Left lung (tissue), 10 donors: ENCODE results near the gene CARS2. TPM values are rescaled to one million over a fixed set of nuclear protein-coding genes. Genes with fewer than 3 reads are reported as not detected.
A peak's percentile ranks its signal among the peaks of the same experiment; 100 is the strongest.

ENCODE experiments used
- ATAC-seq: fragments of 200-7000 bp; cut with Tn5 transposase; one replicate; pipeline ENCODE4 v1.9.1; 2020; ENCODE audit warnings: moderate library complexity
- DNase-seq, 4 donors: peaks; one replicate each; pipeline ENCODE4 v3.0.0-alpha.2; 2013 to 2020
- H3K27ac ChIP-seq, 2 donors: fragments of 200-600 bp; sonication (generic) in 1 of 2; one replicate each; pipeline versions ENCODE4 v1.5.0 to v1.8.0; 2020 to 2021
- H3K27me3 ChIP-seq, 2 donors: fragments of 200-600 bp; sonication (generic) in 1 of 2; one replicate each; pipeline versions ENCODE4 v1.5.0 to v1.8.0; 2020 to 2021
- H3K36me3 ChIP-seq, 2 donors: fragments of 200-600 bp; sonication (generic) in 1 of 2; one replicate each; pipeline versions ENCODE4 v1.5.0 to v1.8.0; 2020 to 2021
- H3K4me1 ChIP-seq, 2 donors: fragments of 200-600 bp; one replicate each; pipeline ENCODE4 v1.8.0; 2021
- H3K4me3 ChIP-seq, 2 donors: fragments of 200-600 bp; sonication (generic) in 1 of 2; one replicate each; pipeline versions ENCODE4 v1.5.0 to v1.8.0; 2020 to 2021; ENCODE audit warnings: mild to moderate bottlenecking in 1 of 2
- H3K9me3 ChIP-seq, 2 donors: fragments of 200-600 bp; sonication (generic) in 1 of 2; one replicate each; pipeline versions ENCODE4 v1.5.0 to v1.8.0; 2020 to 2021
- intact Hi-C, 2 donors: fragments of 100-400 bp; cut with DNase I; formaldehyde crosslinking; loops; one replicate each; pipeline versions ENCODE4 v1.11.2 to v1.14.2; 2022
- polyA plus RNA-seq, 6 donors: library from polyadenylated mRNA; unstranded; fragments of 120-200 nt; gene quantifications; one replicate each; pipeline ENCODE4 v1.2.1, GENCODE V29; 2013; ENCODE audit not compliant: insufficient read length in 6 of 6
- total RNA-seq, 2 donors: library from RNA; stranded (reverse); fragmentation: NEBNext Ultra II Directional; extraction: Animal tissue kit (Norgen Biotek cat#: 25700); gene quantifications; one replicate each; pipeline ENCODE4 v1.2.1, GENCODE V29; 2021
- TF ChIP-seq, protein P1 (sequence below), 2 donors: fragments of 200-600 bp; sonication (generic) in 1 of 2; IDR thresholded peaks; one replicate each; pipeline versions ENCODE4 v1.5.0 to v1.8.0; 2021; ENCODE audit warnings: antibody characterized with exemption in 2 of 2
- donor health status: DM: no; HTN: yes; CAD: no.
- donor health status: DM: no; HTN: no; CAD: no.

CARS2 gene
- total and polyA plus RNA-seq, 8 donors: 61.9 to 79.8 (median 71.3) TPM

DNA sequence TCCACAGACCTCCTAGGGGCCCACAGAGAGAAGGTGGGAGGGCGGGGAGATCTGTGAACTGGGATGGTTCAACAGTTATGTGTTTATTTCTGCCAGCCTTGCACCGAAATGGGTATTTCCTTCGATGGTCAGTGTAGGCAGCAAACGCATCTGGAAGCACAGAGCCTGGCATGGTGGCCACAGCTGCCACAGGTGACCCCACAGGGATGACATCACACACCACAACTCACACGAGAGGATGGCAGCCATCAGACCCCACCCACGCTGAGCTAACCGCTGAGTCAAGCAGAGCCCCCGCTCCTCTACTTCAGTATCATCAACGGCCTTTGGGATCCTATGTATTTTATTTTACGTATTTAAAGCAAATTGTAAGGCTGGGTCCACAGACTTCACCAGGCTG, 53.2 kb downstream of the CARS2 start:
- Histone ChIP-seq H3K4me3 (no peak overlapping the region), H3K36me3 (peaks cover 0 to 62% of the 10 kb centered on the region in 2 donors), H3K27me3 (no peaks in the 10 kb centered on the region), H3K9me3 (no peaks in the 10 kb centered on the region), H3K27ac (no peak overlapping the region), H3K4me1 (peaks cover 0 to 6% of the 10 kb centered on the region in 2 donors)
- no peak for DNase-seq
- no peak for ATAC-seq
- intact Hi-C loops: no loop called here
- TF ChIP-seq, protein P1, sequence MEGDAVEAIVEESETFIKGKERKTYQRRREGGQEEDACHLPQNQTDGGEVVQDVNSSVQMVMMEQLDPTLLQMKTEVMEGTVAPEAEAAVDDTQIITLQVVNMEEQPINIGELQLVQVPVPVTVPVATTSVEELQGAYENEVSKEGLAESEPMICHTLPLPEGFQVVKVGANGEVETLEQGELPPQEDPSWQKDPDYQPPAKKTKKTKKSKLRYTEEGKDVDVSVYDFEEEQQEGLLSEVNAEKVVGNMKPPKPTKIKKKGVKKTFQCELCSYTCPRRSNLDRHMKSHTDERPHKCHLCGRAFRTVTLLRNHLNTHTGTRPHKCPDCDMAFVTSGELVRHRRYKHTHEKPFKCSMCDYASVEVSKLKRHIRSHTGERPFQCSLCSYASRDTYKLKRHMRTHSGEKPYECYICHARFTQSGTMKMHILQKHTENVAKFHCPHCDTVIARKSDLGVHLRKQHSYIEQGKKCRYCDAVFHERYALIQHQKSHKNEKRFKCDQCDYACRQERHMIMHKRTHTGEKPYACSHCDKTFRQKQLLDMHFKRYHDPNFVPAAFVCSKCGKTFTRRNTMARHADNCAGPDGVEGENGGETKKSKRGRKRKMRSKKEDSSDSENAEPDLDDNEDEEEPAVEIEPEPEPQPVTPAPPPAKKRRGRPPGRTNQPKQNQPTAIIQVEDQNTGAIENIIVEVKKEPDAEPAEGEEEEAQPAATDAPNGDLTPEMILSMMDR (IDR thresholded peaks at IDR 0.05): no peak

DNA sequence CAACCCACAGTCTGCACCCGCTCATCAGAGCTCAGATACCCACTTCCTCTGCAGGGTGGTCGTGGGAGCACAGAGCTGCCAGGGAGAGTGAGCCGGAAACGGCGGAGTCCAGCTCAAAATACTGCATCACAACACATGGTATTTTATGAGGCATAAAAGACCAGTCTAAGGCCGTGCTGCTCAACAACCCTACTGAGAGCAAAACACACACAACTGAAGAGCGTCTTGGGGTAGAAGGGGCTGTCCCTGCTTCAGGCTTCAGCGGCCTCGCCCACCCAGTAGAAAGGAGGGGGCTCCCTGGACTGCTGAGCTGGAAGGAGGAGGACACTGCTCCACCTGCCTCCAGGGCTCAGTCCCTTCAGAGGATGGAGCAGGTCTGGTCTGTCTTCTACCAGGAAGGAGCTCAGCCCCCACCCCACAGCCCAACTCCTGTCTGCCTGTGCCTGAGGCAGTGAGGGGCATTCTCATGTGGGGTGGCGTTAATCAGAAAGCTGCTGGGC, 53.6 kb downstream of the CARS2 start:
- H3K4me3 ChIP-seq: no peak overlapping the region
- H3K27ac ChIP-seq: no peak overlapping the region
- peaks cover 0 to 66% of the 10 kb centered on the region in 2 donors for H3K36me3 ChIP-seq
- ATAC-seq (no peak), DNase-seq (peak in 1 of 4 donors; percentile 26)
- no peaks in the 10 kb centered on the region for H3K27me3 ChIP-seq
- no peaks in the 10 kb centered on the region for H3K9me3 ChIP-seq
- TF ChIP-seq, protein P1 (IDR thresholded peaks at IDR 0.05): no peak
- intact Hi-C loops: no loop called here
- H3K4me1 ChIP-seq: peaks cover 0 to 1% of the 10 kb centered on the region in 2 donors

DNA sequence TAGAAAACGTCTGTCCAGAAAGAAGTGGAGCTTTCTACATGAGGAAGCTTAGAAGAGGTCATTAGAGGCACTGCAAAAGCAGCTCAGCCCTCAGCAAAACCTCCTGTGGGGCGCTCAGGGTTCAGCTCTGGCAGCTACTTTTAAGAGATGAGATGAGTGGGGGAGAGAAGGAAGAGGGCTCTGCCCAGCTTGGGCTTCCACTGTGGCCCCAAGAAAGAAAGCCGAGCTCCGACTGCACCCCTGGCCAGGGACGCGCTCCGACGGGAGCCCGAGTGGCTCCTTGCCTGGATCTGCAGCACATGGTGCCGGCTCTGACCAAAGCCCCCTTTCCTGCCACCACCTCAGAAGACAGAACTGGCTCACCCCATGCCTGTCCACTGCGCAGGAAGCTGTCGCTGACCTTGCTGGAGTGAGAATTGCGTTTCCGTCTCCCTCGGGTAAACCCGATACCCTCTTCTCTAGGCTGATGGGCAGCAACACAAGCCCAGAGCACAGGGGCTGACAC, 54.1 kb downstream of the CARS2 start:
- Histone ChIP-seq H3K27me3 (no peaks in the 10 kb centered on the region), H3K9me3 (no peaks in the 10 kb centered on the region), H3K27ac (no peak overlapping the region), H3K4me3 (no peak overlapping the region), H3K36me3 (peaks cover 0 to 71% of the 10 kb centered on the region in 2 donors), H3K4me1 (no peaks in the 10 kb centered on the region)
- intact Hi-C loops: no loop called here
- DNase-seq (peak in 2 of 4 donors; percentile 7 to 44), ATAC-seq (no peak)
- TF ChIP-seq, protein P1 (IDR thresholded peaks at IDR 0.05): no peak

DNA sequence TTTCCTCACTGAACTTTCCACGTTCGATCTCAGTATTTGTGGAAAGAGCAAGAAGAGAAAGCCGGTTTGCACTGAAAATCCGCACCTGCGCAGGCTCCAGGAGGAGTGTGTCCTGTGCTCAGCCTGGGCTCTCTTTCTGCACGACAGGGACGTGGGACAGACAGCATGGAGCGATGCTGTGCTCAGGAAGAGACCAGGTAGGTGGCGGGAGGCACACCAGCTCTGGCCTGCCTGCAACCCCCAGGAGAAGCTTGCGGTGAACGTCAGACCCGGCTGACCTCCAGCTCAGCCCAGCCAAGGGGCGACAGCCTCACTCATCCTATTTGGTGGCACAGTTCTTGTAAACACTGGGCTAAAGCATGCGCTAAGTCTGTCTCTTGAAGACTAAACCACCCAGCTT, 54.6 kb downstream of the CARS2 start:
- TF ChIP-seq, protein P1 (IDR thresholded peaks at IDR 0.05): no peak
- H3K4me3 ChIP-seq: no peak overlapping the region
- no peaks in the 10 kb centered on the region for H3K27me3 ChIP-seq
- DNase-seq (peak in 2 of 4 donors; percentile 15 to 35), ATAC-seq (no peak)
- intact Hi-C loops: no loop called here
- H3K36me3 ChIP-seq: peaks cover 0 to 74% of the 10 kb centered on the region in 2 donors
- no peaks in the 10 kb centered on the region for H3K4me1 ChIP-seq
- H3K9me3 ChIP-seq: no peaks in the 10 kb centered on the region
- no peak overlapping the region for H3K27ac ChIP-seq

DNA sequence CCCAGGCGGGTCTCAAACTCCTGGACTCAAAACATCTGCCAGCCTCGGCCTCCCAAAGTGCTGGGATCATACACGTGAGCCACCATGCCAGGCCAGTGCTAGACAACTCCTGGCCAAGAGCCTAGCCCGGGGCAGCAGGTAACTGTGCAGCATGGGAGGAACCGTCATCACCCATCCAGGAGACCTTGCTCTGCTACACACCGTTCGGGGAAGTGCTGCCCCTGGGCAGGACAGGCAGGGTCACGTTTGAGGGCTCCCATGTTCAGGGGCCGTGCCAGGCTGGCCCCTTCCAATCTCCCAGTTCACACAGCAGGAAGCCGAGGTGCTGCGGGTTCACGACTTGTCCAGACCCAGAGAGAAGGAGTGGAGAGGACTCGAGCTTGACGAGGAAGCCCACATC, 55.5 kb downstream of the CARS2 start:
- peak in 2 of 4 donors; percentile 16 to 34 for DNase-seq
- TF ChIP-seq, protein P1 (IDR thresholded peaks at IDR 0.05): no peak
- Histone ChIP-seq H3K4me1 (peaks cover 0 to under 1% of the 10 kb centered on the region in 2 donors), H3K27me3 (no peaks in the 10 kb centered on the region), H3K36me3 (peaks cover 0 to 73% of the 10 kb centered on the region in 2 donors), H3K4me3 (no peak overlapping the region), H3K9me3 (no peaks in the 10 kb centered on the region), H3K27ac (no peak overlapping the region)
- intact Hi-C loops: no loop called here
- ATAC-seq: no peak
